Measurements from ENCODE around the gene NAT14. TPM values are rescaled to one million over a fixed set of nuclear protein-coding genes. Genes with fewer than 3 reads are reported as not detected.

Gene NAT14
- total RNA-seq, 1 experiment from 2014 or later = 56.2 TPM

DNA sequence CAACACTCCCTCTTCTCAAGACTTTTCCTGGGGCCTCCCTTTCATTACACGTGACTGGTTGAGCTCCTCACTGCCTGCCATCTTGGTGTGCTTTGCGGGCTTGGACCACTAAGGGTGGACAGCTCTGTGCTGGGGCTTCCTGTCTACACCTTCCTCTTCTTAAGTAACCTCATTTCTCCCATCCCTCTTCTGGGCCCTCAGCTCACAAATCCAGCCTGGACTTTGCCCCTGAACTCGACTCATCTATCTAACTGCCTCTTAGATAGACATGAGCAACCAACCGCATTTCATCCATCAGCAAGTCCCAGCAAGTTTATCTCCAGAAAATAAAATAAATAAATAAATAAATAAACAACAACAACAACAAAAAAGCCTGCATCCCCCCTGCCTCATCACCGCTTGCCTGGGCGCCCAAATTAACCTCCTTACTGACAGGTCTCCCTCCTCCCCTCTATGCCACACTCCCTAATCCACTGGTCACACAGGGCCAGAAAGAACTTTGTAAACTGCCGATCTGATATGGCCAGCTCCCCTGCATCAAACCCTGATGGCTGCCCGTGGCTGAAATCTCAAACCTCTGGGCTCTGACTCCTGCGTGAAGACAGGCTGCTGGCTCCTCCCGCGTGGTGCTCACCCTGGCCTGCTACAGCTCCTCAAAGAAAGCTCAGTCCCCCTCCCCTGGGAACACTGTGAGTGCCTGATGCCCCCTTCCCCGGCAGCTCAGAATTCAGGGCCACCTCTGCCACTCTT is 31.3 kb upstream of the NAT14 start:
- no peak for DNase-seq (ENCODE audit: low spot score)

DNA sequence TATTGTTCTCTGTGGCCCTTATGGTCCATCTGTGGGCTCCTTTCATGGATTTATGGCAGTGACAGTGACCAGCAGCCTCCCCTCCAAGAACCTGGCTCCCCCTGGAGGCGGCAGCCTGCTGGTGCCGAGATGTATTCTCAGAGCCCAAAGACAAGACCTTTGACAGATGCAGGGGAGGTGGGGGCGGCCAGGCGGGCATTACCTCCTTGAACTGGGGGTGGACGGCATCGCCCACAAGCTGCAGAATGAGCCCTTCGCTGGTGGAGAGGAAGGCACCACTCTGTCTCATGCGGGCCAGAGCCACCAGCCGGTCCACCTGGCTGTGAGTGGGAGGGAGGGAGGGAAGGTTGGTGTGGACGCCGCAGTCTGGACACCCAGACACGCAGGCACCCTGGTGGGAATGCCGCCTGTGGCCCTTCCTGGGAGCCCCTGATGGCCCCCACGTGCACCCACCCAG is 30.2 kb upstream of the NAT14 start:
- DNase-seq (ENCODE audit: low spot score) = peak; percentile 39

DNA sequence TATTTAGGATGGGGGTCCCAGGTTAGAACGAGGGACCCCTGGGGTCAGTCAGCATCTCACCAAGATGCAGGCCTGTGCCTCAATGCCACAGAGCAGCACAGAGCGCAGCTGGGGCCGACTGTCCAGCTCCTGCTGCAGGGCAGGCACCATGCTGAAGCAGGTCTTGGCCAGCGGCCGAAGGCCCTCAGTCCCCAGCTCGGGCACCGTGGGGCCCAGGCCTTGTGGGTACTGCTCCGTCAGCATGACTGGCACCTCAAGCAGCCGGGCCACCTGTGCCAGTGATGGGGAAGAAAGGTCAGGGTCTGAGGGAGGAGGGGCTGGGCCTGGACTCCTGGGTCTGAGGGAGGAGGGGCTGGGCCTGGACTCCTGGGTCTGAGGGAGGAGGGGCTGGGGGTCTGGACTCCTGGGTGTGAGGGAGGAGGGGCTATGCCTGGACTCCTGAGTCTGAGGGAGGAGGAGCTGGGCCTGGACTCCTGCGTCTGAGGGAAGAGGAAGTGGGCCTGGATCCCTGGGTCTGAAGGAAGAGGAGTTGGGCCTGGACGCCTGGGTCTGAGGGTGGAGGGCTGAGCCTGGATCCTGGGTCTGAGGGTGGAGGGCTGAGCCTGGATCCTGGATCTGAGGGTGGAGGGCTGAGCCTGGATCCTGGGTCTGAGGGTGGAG is 29.3 kb upstream of the NAT14 start:
- no peak for DNase-seq (ENCODE audit: low spot score)

DNA sequence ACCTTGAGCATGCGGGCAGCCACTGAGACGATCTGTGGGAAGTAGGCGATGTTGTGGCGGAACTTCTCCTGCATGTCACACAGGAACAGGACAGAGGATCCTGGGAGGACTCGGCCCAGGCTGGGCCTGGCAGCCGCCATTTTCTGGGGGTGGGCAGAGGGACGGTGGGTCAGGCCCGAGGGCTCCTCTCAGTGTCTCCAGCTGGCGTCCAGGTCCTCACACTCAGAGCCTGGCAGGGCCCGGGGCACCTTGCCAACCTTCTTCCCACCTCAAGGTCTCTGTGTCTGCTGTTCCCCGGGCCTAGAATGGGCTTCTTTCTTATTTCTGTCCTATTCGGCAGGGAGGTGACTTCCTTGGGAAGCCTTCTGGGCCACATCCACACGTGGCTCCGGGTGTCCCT is 28.6 kb upstream of the NAT14 start:
- no peak for DNase-seq (ENCODE audit: low spot score)

DNA sequence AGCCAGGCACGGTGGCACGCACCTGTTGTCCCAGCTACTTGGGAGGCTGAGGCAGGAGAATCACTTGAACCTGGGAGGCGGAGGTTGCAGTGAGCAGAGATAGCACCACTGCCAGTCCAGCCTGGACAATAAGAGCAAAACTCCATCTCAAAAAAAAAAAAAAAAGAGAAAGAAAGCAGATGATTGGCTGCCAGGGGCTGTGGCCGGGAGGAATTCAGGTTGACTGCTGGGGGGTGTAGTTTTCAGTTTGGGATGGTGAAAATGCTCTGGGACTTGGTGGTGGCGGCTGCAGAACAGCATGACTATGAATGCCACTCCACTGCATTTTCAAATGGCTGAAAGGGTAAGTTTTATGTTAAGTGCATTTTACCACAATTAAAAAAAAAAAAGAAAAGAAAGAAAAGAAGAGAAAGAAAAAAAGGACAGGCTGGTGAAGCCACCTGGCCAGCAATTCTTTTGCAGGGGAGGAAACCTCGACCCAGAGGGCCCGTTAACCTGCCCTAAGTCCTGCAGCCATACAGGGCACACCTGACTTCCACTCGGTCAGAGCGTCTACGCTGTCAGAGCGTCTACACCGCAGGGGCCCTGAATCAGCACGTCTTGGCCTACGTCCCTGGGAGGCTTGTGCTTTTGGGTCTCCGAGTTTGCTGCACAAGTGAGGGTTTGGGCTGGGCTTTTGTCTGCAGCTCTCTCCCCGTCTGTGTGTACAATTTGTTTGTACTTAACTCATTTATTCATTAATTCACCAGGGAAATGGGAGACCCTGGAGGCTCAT is 27.1 kb upstream of the NAT14 start:
- no peak for DNase-seq (ENCODE audit: low spot score)

DNA sequence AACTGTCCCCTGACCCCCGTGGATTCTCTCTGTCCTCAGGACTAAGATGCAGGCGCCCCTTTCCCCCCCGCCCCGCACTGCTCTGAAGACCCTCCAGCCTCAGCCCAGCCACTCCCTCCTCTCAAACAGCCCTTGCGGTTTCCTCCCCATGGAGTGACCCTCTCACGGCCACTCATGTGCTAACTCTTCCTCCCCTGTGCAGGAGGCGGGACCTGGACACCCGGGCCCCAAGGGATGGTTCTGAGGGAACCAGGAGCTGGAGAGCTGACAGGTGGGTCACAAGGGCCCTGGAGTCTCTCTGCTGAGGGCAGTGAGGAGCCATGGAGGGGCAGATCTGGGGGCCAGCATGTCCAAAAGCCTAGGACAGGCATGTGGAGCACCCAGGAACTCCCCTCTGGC is 25.4 kb upstream of the NAT14 start:
- DNase-seq (ENCODE audit: low spot score) = no peak

DNA sequence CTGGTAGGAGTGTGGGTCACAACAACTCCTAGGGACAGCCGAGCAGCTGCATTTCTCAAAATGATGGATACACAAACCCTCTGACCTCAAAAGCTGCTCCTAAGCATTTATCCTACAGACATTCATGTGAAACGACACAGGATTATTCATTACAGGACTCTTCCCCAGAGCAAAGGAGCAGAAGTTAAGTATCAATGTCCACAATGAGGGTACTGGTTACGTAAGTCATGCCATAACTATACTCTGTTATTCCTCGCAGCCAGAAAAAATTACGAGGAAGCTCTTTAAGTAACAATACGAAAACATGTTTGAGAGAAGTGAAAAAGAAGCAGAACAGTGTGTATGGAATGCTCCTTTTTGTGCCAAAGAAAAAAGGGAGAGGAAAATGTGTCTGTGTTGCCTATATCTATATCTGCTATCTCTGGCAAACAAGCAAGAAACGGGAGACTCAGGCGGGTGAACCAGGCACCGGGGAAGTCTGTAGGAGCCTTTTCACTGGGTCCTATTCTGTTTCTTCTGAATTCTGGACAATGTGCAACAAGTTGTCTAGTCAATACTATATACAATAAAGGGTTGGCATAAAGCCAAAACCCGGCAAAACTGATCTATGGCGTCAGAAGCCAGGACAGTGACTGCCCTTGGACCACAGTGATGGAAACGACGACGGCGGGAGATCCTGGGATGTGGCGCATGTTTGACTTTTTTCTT is 24.9 kb upstream of the NAT14 start:
- no peak for DNase-seq (ENCODE audit: low spot score)

DNA sequence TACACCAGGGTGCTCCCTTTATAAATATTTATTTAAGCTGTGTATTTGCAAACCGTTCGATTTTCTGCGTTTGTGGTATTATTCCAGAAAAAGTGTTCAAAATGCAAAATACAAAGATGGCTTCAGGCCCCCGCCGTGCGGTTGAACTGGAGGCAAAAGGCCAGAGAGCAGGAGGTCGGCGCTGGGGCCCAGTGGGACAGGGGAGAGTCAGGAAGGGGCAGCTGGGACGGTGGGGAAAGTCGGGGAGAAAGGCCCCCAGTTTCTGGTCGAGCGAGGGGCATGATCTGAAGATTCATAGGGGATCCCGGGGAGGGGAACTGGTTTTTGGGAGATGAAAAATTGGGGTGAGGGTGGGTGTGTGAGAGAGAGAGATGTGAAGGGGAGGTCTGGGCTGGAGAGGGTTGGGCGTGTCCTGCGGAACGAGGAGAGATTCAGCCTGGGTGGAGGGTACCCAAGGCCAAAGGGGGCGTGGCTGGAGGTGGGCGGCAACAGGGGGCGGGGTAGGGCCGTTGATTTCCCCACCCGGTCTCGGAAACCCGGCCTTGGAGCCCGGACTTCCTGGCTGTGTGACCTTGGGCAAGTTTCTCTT is 24.2 kb upstream of the NAT14 start:
- DNase-seq (ENCODE audit: low spot score) = peak; percentile 65

DNA sequence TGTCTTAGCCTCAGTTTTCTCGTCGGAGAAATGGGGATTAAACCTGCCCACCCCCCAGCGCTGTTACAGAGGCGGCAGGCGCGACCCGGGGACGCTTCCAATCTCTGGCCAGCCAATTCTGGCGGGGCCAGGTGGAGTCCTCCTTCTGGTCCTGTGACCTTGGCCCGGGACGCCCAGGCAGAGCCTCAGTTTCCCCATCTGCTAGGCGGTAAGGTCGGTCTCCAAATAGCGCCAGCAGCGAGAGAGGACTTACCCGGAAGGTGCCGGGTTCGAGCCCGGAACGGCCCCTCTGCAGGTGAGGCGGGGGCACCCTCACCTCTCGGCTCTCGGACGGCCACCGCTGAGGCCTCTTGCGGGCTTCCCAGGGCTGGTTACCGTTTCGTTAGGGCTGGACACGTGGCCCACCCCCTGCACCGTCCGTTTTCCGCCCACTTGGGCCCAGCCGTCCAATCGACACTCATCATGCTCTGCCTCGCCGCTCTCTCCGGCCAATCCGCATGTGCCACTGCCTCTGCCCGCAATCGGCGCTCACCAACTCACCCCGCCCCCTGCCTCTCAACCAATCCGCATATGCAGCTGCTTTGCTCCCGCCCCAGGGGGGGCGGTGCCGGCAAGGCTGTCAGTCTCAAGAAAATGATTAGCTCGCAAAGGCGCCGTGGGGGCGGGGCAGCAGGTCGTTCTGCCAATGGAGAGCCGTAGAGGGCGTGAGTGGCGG is 23.6 kb upstream of the NAT14 start, which contains the start of gene ISOC2:
Gene ISOC2, minus strand, starts transcription at position 384 of the 715 bp plus-strand sequence. CDS start 5,156 bp downstream, outside the sequence.
- peak; percentile 100 for DNase-seq (ENCODE audit: low spot score)

DNA sequence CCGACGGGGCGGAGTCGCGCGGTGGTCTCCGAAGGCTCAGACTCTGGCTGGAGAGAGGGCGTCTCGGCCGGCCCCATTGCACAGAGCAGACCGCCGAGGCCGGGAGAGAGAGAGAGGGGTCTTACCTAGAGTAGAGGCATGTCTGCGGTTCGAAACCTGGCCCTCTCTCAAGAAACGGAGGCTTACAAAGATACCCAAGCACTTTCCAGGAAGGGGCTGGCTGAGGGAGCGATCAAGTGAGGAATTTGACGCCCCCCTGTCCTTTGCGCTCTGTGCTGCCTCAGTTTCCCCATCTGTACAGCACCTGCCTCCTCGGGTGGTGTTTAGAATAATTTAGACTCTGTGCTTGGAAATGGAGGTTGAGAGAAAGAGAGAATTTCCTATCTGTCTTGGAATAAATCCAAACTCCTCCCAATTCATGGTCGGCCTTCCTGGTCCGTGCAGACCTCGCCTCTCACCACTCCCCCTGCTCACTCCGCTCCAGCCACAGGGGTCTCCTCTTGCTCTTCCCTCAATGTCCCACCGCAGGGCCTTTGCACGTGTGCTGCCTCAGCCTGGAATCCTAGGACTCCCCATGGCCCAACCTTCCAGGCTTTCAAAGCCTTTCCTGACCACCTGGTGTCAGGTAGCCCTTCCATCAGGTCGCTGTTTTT is 22.9 kb upstream of the NAT14 start:
- DNase-seq (ENCODE audit: low spot score) = peak; percentile 51

DNA sequence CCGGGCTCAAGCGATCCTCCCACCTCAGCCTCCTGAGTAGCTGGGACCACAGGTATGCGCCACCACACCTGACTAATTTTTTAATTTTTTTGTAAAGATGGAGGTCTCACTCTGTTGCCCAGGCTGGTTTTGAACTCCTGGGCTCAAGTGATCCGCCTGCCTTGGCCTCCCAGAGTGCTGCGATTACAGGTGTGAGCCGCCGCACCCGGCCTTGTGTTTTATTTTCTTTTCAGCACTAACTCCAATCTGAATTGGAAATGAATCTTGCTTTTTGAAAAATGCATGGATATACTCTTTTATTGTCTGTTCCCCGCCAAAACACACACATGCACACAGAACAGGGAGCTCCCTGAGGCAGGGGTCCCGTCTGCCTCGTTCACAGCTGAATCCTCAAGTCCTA is 22.3 kb upstream of the NAT14 start:
- no peak for DNase-seq (ENCODE audit: low spot score)

DNA sequence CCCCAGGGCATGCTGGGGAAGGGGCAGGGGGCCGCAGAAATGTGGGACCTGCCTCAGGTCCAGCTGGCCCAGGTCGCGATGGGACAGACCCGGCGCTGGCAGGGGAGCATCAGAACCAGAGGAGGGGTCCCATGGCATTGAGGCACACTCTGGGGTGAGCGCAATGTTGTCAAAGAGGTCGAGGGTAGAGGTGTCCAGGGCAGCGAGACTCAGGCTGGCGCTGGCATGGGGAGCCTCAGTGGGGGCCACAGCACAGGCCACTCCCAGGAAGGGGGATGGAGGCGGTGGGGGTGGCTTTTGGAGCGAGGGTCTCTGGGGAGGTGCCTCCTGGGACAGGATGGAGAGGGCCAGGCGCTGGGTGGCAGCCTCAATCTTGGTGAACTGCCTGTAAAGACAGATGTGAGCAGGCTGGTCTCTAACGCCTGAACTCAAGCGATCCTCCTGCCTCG is 21.4 kb upstream of the NAT14 start:
- no peak for DNase-seq (ENCODE audit: low spot score)

DNA sequence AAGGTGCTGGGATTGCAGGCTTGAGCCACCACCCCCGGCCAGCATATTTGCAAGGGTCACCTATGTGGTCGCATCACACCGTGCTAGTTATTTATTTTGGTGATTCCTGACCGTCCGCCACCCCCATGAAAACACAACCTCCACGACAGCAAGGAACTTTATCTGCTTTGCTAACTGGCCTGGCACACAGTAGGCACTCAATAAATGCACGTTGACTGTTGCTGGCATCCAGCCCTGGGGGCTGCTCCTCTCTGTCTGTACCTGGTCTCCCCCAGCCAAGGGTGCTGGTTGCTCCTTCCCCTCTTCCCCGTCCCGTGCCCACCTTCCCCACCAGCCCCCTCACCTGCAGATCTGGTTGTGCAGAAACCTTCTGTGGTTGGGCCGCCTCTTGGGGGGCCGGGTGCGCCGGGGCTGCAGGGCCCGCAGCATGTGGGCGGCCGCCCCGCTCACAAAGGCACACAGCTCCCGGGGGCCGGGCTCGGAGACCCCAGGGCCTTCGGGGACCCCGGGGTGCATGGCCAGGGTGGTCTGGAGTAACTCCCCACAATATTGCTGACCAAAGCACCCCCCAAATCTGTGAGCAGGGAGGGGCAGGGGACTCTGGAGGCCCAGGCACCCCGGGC is 20.8 kb upstream of the NAT14 start:
- no peak for DNase-seq (ENCODE audit: low spot score)

DNA sequence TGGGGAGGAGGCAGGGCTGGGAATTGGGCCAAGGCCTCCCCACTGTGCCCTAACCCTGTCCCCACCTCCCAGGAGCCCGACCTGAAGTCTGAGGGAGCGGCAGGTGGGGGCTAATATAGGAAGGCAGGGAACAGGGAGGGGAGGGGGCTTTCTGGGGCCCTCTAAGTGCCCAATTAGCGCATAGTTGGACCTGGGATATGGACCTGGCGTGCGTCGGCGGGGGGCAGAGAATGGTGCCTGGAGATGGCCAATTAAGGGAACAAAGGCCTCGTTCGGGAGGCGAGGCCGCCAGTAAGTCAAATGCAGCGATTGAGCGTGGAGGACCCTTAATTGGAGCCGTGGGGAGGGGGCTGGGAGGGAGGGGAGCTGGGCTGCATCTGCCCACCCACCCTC is 20.3 kb upstream of the NAT14 start, which contains the start of gene C19orf85:
Gene C19orf85, minus strand, starts transcription at position 90 of the 393 bp plus-strand sequence. CDS start 197 bp downstream, outside the sequence.
- no peak for DNase-seq (ENCODE audit: low spot score)

DNA sequence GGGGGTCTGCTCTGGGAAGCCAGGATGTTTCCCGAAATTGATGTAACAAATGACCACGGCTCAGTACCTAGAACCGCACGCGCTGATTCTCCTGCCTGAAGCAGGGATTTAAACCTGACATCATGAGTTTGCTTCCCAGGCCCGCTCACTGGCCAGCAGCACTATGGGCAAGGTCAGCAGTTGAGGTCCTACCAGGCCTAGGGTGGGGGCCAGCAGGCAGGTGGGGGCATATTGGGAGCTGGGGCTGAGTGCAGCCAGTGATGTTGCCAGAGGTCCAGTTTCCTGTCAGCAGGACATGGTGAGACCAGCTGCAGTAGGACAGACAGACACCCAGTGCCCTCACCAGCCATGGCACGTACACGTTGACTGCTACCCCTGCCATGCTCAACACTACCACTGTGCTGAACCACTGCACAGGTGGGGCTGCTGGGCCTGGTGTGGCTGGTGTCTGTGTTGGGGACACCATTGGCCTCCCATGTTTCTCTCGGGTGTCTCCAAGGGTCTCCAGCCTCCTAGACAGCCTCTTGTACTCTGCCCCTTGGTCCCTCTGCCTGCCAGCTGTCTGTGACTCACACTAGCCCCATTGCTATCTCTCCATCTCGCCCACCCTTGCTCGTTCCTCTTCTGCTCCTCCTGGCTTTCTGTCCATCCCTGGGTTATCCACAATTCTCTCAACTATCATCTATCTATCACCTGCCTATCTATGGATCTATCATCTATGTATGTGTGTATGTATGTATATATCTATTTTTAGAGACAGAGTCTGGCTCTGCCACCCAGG is 19.3 kb upstream of the NAT14 start:
- DNase-seq (ENCODE audit: low spot score) = no peak

DNA sequence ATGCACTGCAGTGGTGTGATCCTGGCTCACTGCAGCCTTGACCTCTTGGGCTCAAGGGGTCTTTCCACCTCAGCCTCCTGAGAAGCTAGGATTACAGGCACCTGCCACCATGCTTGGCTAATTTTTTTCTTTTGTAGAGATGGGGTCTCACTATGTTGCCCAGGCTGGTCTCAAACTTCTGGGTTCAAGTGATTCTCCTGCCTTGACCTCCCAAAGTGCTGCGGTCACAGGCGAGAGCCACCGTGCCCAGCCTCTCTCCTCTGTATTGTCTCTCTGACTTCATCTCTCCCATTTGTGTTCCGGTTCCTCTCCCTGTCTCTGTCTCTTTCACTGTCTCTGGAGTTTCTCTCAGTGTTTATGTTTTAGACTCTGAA is 18.8 kb upstream of the NAT14 start:
- DNase-seq (ENCODE audit: low spot score) = no peak

DNA sequence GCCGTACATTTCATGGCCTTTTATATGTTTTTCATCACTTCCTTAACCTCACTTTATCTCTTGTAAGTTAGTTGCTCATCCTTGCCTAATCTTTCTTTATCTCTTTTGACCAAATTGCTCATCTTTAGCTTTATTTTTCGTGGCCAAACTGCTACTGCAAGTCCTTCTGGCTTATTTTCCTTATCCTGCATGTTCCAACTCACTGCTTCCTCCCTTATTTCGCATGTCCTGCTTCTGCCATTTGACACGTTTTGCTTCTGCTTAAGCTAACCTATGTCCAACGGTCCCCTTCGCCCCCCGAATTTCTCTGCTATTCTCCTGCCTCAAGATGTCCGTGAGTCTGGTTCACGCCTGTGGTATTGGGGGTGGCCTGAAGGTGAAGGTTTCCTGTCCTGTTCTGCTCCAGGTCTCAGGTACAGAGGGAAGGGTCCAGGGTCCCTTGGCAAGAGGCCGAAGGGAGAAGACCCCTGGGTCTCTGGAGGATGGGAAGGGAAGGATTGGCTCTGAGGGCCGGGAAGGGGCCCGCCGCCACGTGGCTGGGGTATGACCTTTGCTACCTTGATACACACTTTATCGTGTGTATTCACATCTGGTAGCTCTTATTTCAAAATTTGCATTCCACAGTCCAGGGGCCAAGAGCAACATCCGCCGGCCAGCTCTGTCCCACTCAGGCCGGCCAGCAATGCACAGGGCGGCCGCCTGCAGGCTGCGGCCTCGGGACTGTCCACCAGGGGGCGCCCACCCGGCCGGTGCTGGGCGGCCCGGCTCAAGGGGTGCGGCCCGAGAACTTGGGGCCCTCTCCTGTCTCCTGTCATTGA is 17.5 kb upstream of the NAT14 start:
- peak; percentile 45 for DNase-seq (ENCODE audit: low spot score)

DNA sequence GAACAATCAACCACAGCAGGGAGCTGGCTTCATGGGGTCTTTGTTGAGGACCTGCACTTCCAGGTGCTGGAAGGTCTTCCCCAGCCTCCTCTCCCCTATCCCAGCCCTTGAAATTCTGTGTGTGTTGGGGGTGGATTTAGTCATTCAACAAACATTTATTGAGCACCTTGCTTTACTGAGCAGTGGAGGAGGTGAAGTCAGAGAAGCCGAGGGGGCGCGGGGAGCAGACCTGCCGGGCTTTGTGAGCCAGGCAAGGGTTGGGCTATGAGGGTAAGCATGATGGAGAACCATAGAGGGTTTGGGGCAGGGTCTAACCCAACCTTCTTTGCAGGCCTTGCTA is 17.0 kb upstream of the NAT14 start:
- no peak for DNase-seq (ENCODE audit: low spot score)
